Osteocyte (in vitro differentiated cells): ENCODE results near the gene PTGER1. TPM values are rescaled to one million over a fixed set of nuclear protein-coding genes. Genes with fewer than 3 reads are reported as not detected.

ENCODE experiments used
- DNase-seq: peaks from one replicate; pipeline ENCODE4 v3.0.0; 2021; ENCODE audit warnings: mixed read lengths; ENCODE audit not compliant: unreplicated experiment; ENCODE audit errors: extremely low spot score
- H3K27ac Mint-ChIP-seq: one replicate; pipeline ENCODE4 v1.8.0; 2021; ENCODE audit warnings: mild to moderate bottlenecking, mixed read lengths; ENCODE audit not compliant: unreplicated experiment
- H3K27me3 Mint-ChIP-seq: one replicate; pipeline ENCODE4 v1.8.0; 2021; ENCODE audit warnings: mixed read lengths; ENCODE audit not compliant: unreplicated experiment
- H3K36me3 Mint-ChIP-seq: one replicate; pipeline ENCODE4 v1.8.0; 2021; ENCODE audit warnings: mixed read lengths; ENCODE audit not compliant: unreplicated experiment
- H3K4me1 Mint-ChIP-seq: one replicate; pipeline ENCODE4 v1.8.0; 2021; ENCODE audit warnings: mixed read lengths; ENCODE audit not compliant: unreplicated experiment
- H3K4me3 Mint-ChIP-seq: one replicate; pipeline ENCODE4 v1.8.0; 2021; ENCODE audit warnings: mild to moderate bottlenecking, moderate library complexity, mixed read lengths; ENCODE audit not compliant: unreplicated experiment
- H3K9me3 Mint-ChIP-seq: one replicate; pipeline ENCODE4 v1.8.0; 2021; ENCODE audit warnings: mixed read lengths; ENCODE audit not compliant: unreplicated experiment
- CTCF ChIP-seq: fragments of 200-600 bp; sonication (generic); IDR thresholded peaks from 2 replicates; pipeline ENCODE4 v1.5.0; 2021; ENCODE audit warnings: antibody characterized with exemption, mild to moderate bottlenecking, moderate library complexity
- total RNA-seq: library from RNA; stranded (reverse); gene quantifications from 2 replicates; pipeline ENCODE4 v1.2.1, GENCODE V29; 2021

Gene PTGER1
- total RNA-seq, 1 donor from 2014 or later = 1.0 TPM

- Mint-ChIP-seq H3K9me3 (no peaks in the 10 kb centered on the region), H3K4me1 (peaks cover 39% of the 10 kb centered on the region), H3K27me3 (no peaks in the 10 kb centered on the region)
Observed at GRCh38 chr19:14473073-14473977, 1.8 kb downstream of the PTGER1 start.

GRCh38 chr19:14472202-14472938 lies 2.8 kb downstream of the PTGER1 start:
- no peaks in the 10 kb centered on the region for H3K27me3 Mint-ChIP-seq
- peaks cover 7% of the 10 kb centered on the region for H3K36me3 Mint-ChIP-seq
- H3K27ac Mint-ChIP-seq = no peak overlapping the region
- H3K4me3 Mint-ChIP-seq = no peak overlapping the region
- peak; percentile 91 for DNase-seq
- TF ChIP-seq CTCF = peak; percentile 97
- H3K9me3 Mint-ChIP-seq = no peaks in the 10 kb centered on the region
- peaks cover 33% of the 10 kb centered on the region for H3K4me1 Mint-ChIP-seq

More at GRCh38 chr19:14473073-14473977, 1.8 kb downstream of the PTGER1 start:
- H3K27ac Mint-ChIP-seq = no peak overlapping the region
- no peak overlapping the region for H3K4me3 Mint-ChIP-seq
- DNase-seq = no peak
- H3K36me3 Mint-ChIP-seq = peaks cover 10% of the 10 kb centered on the region
- no peak for TF ChIP-seq CTCF

GRCh38 chr19:14471436-14472187 lies 3.5 kb downstream of the PTGER1 start:
- H3K4me3 Mint-ChIP-seq = no peak overlapping the region
- DNase-seq = no peak

GRCh38 chr19:14470031-14470876 lies 4.9 kb downstream of the PTGER1 start:
- DNase-seq = no peak
- no peak overlapping the region for H3K27ac Mint-ChIP-seq
- H3K4me3 Mint-ChIP-seq = no peak overlapping the region
- H3K4me1 Mint-ChIP-seq = peaks cover 13% of the 10 kb centered on the region
- no peaks in the 10 kb centered on the region for H3K9me3 Mint-ChIP-seq
- no peaks in the 10 kb centered on the region for H3K27me3 Mint-ChIP-seq
- TF ChIP-seq CTCF = no peak
- H3K36me3 Mint-ChIP-seq = peaks cover 11% of the 10 kb centered on the region

More at GRCh38 chr19:14471436-14472187, 3.5 kb downstream of the PTGER1 start:
- Mint-ChIP-seq H3K36me3 (peaks cover 7% of the 10 kb centered on the region), H3K27me3 (no peaks in the 10 kb centered on the region), H3K27ac (no peak overlapping the region), H3K4me1 (peaks cover 26% of the 10 kb centered on the region), H3K9me3 (no peaks in the 10 kb centered on the region)
- no peak for TF ChIP-seq CTCF
